ENCODE data around the gene GRB2. TPM values are rescaled to one million over a fixed set of nuclear protein-coding genes. Genes with fewer than 3 reads are reported as not detected.

The GRB2 gene
- total and polyA plus RNA-seq, 2 experiments from 2014 or later, result 89.0 to 112 TPM

GRCh38 chr17:75271955-75272847 lies 133.3 kb downstream of the GRB2 start:
- no peaks in the 10 kb centered on the region for H3K9me2 ChIP-seq (ENCODE audit: insufficient read depth)
- Mint-ChIP-seq H3K4me3 (peak overlapping the region; percentile 70), H3K27ac (no peak overlapping the region), H3K9me3 (no peaks in the 10 kb centered on the region), H3K27me3 (ENCODE audit: insufficient read depth, low read depth, poor library complexity) (peaks cover 17% of the 10 kb centered on the region), H3K36me3 (ENCODE audit: low read depth) (peaks cover 15% of the 10 kb centered on the region), H3K4me1 (peaks cover 21% of the 10 kb centered on the region)
- TF ChIP-seq, protein P1, sequence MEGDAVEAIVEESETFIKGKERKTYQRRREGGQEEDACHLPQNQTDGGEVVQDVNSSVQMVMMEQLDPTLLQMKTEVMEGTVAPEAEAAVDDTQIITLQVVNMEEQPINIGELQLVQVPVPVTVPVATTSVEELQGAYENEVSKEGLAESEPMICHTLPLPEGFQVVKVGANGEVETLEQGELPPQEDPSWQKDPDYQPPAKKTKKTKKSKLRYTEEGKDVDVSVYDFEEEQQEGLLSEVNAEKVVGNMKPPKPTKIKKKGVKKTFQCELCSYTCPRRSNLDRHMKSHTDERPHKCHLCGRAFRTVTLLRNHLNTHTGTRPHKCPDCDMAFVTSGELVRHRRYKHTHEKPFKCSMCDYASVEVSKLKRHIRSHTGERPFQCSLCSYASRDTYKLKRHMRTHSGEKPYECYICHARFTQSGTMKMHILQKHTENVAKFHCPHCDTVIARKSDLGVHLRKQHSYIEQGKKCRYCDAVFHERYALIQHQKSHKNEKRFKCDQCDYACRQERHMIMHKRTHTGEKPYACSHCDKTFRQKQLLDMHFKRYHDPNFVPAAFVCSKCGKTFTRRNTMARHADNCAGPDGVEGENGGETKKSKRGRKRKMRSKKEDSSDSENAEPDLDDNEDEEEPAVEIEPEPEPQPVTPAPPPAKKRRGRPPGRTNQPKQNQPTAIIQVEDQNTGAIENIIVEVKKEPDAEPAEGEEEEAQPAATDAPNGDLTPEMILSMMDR (conservative IDR thresholded peaks at IDR 0.05; ENCODE audit: low read depth in 2 of 2), result peak in 1 of 2 experiments; percentile 21; a peak in 2 of 4 replicates
- TF ChIP-seq POLR2AphosphoS5 (IDR thresholded peaks at IDR 0.05; ENCODE audit: low read depth), result no peak
- H3K36me3 ChIP-seq (ENCODE audit: insufficient read depth), result no peaks in the 10 kb centered on the region
- DNase-seq (ENCODE audit: low spot score) (no peak), ATAC-seq (no peak; the same call in 2 of the 3 replicates)
- peak overlapping the region; percentile 98 for H2AFZ ChIP-seq
- H4K20me1 ChIP-seq (replicated peaks; ENCODE audit: insufficient read depth), result no peaks in the 10 kb centered on the region
- peak overlapping the region; percentile 96 for H3K4me2 ChIP-seq
- peaks cover 10% of the 10 kb centered on the region for H3K4me1 ChIP-seq (ENCODE audit: insufficient read depth)
- peaks cover 29% of the 10 kb centered on the region for H3F3A ChIP-seq (replicated peaks; ENCODE audit: low read depth)
- H3K27ac ChIP-seq (ENCODE audit: low read depth), result no peak overlapping the region
- H3K79me2 ChIP-seq (replicated peaks; ENCODE audit: insufficient read depth), result no peaks in the 10 kb centered on the region
- H3K4me3 ChIP-seq, result peak overlapping the region; percentile 99
- no peaks in the 10 kb centered on the region for H3K27me3 ChIP-seq (ENCODE audit: insufficient read depth)

DNA sequence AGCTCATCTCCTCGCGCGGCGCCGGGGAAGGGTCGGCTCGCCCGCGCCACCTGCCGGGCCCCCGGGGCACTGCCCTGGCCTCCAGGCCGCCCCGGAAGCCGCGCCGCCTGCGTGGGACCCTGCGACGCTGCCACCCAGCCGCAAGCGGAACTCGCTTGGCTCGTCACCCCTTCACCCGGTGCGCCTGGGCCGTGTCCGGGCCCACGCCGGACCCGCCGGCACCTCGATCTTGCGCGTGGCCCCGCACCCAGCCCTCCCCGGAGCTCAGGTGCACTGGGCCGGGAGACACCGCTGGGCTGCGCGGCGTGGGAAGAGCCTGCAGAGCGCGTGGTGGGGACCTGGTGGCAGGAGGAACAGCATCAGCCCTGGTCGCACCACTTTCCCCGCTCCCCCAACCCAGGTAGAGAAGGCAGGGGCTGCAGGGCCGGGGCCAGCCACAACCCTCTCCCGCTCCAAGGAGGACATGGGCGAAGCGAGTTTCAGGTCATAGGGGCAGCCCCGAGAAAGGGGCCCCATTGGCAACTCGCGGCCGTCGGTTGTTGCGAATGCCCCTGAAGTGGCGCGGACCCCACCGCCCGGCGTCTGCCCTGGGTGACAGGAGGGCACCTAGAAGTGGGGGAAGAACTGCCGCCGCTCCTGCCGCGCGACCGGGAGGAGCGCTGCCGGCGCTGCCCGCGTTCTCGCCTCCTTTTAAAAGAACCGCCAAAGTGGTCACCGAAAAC lies 134.1 kb downstream of the GRB2 start:
- Histone ChIP-seq H3K27me3 (ENCODE audit: insufficient read depth) (no peaks in the 10 kb centered on the region), H2AFZ (peak overlapping the region; percentile 98)
- TF ChIP-seq CREB1 (CRISPR knock-in tag; IDR thresholded peaks at IDR 0.05; ENCODE audit: low read depth) (peak; percentile 94), ZNF114 (CRISPR knock-in tag; IDR thresholded peaks at IDR 0.05) (no peak), ZNF462 (CRISPR knock-in tag; IDR thresholded peaks at IDR 0.05) (no peak), JUNB (IDR thresholded peaks at IDR 0.05; ENCODE audit: unreplicated experiment) (no peak), NANOG (IDR thresholded peaks at IDR 0.05; ENCODE audit: borderline replicate concordance) (no peak), EZH2 (IDR thresholded peaks at IDR 0.05; ENCODE audit: low read depth, unreplicated experiment) (no peak), EZH2phosphoT487 (IDR thresholded peaks at IDR 0.05; ENCODE audit: unreplicated experiment) (no peak), ZNF331 (CRISPR knock-in tag; IDR thresholded peaks at IDR 0.05; ENCODE audit: low read depth) (no peak)

More for the DNA sequence above, 134.1 kb downstream of the GRB2 start:
- H3K27me3 Mint-ChIP-seq (ENCODE audit: insufficient read depth, low read depth, poor library complexity), result peaks cover 17% of the 10 kb centered on the region
- no peaks in the 10 kb centered on the region for H3K9me3 Mint-ChIP-seq
- ATAC-seq (peak; percentile 21), DNase-seq (ENCODE audit: low spot score) (peak; percentile 84)
- Histone ChIP-seq H3K9me2 (ENCODE audit: insufficient read depth) (no peaks in the 10 kb centered on the region), H3K4me1 (ENCODE audit: insufficient read depth) (peaks cover 10% of the 10 kb centered on the region), H3K36me3 (ENCODE audit: insufficient read depth) (peaks cover under 1% of the 10 kb centered on the region; the same call in 1 of the 2 replicates), H3K4me2 (peak overlapping the region; percentile 96), H3K79me2 (replicated peaks; ENCODE audit: insufficient read depth) (no peaks in the 10 kb centered on the region), H3K4me3 (peak overlapping the region; percentile 99), H3K27ac (ENCODE audit: low read depth) (no peak overlapping the region), H3F3A (replicated peaks; ENCODE audit: low read depth) (peaks cover 37% of the 10 kb centered on the region), H4K20me1 (replicated peaks; ENCODE audit: insufficient read depth) (no peaks in the 10 kb centered on the region)
- H3K27ac Mint-ChIP-seq, result no peak overlapping the region
- peaks cover 23% of the 10 kb centered on the region for H3K36me3 Mint-ChIP-seq (ENCODE audit: low read depth)
- peaks cover 21% of the 10 kb centered on the region for H3K4me1 Mint-ChIP-seq
- peak overlapping the region; percentile 70 for H3K4me3 Mint-ChIP-seq

Measured in GM23338 (cell line).